Measurements from ENCODE around the gene GALNT16. TPM values are rescaled to one million over a fixed set of nuclear protein-coding genes. Genes with fewer than 3 reads are reported as not detected.

GALNT16 gene
- total and polyA plus RNA-seq, 3 donors from 2014 or later, result 5.6 to 11.1 (median 6.3) TPM

DNA sequence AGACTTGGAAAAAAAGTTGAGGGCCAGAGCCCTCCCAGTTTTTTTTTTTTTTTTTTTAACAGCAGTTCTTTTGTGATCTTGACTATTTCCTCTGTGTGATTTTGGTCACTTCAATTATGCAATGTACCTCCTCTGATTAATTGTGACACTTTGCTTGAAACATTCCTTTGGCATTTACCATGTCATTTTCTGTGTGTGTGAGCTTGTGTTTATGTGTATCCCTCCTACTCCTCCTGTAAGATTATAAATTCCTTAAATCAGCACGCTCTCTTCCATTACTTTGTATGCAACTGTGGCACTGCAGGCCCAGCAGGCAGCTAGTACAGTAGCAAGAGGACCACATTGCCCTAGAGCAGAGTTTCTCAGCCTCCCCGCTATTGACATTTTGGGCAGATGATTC, 33.2 kb upstream of the GALNT16 start:
- TF ChIP-seq POLR2A (IDR thresholded peaks at IDR 0.05), result no peak
- TF ChIP-seq, protein P1, sequence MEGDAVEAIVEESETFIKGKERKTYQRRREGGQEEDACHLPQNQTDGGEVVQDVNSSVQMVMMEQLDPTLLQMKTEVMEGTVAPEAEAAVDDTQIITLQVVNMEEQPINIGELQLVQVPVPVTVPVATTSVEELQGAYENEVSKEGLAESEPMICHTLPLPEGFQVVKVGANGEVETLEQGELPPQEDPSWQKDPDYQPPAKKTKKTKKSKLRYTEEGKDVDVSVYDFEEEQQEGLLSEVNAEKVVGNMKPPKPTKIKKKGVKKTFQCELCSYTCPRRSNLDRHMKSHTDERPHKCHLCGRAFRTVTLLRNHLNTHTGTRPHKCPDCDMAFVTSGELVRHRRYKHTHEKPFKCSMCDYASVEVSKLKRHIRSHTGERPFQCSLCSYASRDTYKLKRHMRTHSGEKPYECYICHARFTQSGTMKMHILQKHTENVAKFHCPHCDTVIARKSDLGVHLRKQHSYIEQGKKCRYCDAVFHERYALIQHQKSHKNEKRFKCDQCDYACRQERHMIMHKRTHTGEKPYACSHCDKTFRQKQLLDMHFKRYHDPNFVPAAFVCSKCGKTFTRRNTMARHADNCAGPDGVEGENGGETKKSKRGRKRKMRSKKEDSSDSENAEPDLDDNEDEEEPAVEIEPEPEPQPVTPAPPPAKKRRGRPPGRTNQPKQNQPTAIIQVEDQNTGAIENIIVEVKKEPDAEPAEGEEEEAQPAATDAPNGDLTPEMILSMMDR (IDR thresholded peaks at IDR 0.05), result no peak
- Histone ChIP-seq H3K9me3 (no peaks in the 10 kb centered on the region), H3K27ac (no peak overlapping the region), H3K4me1 (no peaks in the 10 kb centered on the region), H3K4me3 (no peak overlapping the region), H3K36me3 (ENCODE audit: low read depth, missing control alignments) (no peaks in the 10 kb centered on the region), H3K27me3 (no peaks in the 10 kb centered on the region)
- WGBS, 2 donors, result 77 to 92% methylated on average over 2 of the region's 2 CpGs
- DNase-seq, result no peak
- intact Hi-C loops (cut with DNase I; ENCODE audit: low total_unique reads), result no loop called here

DNA sequence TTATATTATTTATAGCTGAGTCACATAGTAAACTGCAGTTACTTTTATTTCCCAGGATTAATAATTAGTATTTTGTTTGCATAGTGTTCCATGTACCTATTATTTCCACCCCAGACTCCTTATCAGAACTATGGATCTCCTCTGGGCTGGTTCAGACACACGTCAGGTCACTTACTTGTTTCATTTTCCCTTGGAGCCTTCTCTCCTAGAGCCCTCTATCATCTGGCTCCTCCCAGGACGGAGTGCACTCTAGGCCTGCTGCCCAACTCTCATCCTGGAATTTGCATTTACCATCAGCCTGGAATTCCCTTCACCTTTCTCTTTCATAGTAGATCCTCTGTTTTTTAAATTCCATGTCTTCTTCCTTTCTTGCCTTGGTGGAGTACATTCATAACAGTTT, 28.5 kb upstream of the GALNT16 start:
- intact Hi-C loops (cut with DNase I; ENCODE audit: low total_unique reads), result no loop called here
- Histone ChIP-seq H3K27ac (no peak overlapping the region), H3K27me3 (no peaks in the 10 kb centered on the region), H3K4me1 (no peaks in the 10 kb centered on the region), H3K9me3 (no peaks in the 10 kb centered on the region), H3K36me3 (ENCODE audit: low read depth, missing control alignments) (no peaks in the 10 kb centered on the region), H3K4me3 (no peak overlapping the region)
- no peak for TF ChIP-seq POLR2A (IDR thresholded peaks at IDR 0.05)
- TF ChIP-seq, protein P1 (IDR thresholded peaks at IDR 0.05), result no peak
- 54 to 56% methylated on average over 2 of the region's 2 CpGs for WGBS, 2 donors
- no peak for DNase-seq

DNA sequence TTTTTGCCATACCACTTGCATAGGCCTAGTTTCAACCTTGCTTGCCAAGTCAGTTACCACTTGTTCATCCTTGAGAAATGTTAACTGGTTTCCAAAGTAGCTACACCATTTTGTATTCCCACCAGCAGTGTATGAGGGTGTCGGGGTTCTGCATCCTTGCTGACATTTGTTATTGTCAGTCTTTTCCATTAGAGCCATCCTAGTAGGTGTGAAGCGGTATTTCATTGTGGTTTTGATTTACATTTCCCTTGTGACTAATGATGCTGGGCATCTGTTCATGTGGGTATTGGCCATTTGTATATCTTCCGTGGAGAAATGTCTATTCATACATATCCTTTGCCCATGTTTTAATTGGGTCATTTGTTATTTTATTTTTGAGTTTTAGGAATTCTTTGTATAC, 27.6 kb upstream of the GALNT16 start:
- 77 to 95% methylated on average over 3 of the region's 3 CpGs for WGBS, 2 donors
- Histone ChIP-seq H3K4me1 (no peaks in the 10 kb centered on the region), H3K36me3 (ENCODE audit: low read depth, missing control alignments) (no peaks in the 10 kb centered on the region), H3K27me3 (no peaks in the 10 kb centered on the region), H3K27ac (no peak overlapping the region), H3K9me3 (no peaks in the 10 kb centered on the region), H3K4me3 (no peak overlapping the region)
- TF ChIP-seq POLR2A (IDR thresholded peaks at IDR 0.05), result no peak
- TF ChIP-seq, protein P1 (IDR thresholded peaks at IDR 0.05), result no peak
- DNase-seq, result no peak
- intact Hi-C loops (cut with DNase I; ENCODE audit: low total_unique reads), result no loop called here

DNA sequence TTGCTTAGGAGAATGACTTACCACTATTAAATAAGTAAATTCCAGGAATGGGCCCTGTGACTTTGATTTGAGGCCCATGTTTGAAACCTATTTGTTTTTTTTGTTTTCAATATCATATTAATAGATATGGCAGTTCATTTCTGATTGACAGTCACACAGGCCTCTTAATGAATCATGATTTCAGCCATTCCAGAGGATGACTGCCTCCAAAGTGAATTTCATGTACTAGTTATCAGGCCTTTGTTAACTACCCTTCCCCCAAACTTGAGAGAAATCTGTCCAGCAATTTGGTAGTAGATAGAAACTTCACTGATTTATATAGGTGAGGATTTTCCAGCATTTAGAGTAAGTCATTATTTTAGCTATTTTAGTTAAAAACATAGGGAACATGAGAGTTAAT, 25.9 kb upstream of the GALNT16 start:
- H3K4me3 ChIP-seq, result no peak overlapping the region
- no peak for DNase-seq
- H3K36me3 ChIP-seq (ENCODE audit: low read depth, missing control alignments), result no peaks in the 10 kb centered on the region
- H3K4me1 ChIP-seq, result no peaks in the 10 kb centered on the region
- H3K27ac ChIP-seq, result no peak overlapping the region
- intact Hi-C loops (cut with DNase I; ENCODE audit: low total_unique reads), result no loop called here
- no peaks in the 10 kb centered on the region for H3K9me3 ChIP-seq
- TF ChIP-seq, protein P1 (IDR thresholded peaks at IDR 0.05), result no peak
- no peak for TF ChIP-seq POLR2A (IDR thresholded peaks at IDR 0.05)
- H3K27me3 ChIP-seq, result no peaks in the 10 kb centered on the region

DNA sequence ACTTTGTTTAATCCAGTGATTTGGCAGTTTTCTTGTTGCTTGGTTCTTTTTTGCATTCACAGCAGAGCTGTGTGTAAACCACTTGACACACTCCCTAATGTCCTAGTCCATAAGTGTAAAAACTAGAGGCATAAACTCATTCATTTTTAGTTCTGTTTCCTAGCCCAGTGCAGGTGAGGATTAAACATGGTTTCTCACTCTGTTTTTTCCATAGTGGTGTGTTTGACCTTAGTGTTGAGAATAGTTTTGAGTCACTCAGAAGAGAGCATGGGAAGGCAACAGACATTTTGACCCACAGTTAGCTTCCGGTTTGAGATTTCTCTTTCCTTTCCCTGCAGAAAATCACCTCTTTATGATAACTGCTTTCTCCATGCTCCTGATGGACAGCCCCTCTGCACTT, 24.2 kb upstream of the GALNT16 start:
- intact Hi-C loops (cut with DNase I; ENCODE audit: low total_unique reads), result no loop called here
- TF ChIP-seq, protein P1 (IDR thresholded peaks at IDR 0.05), result no peak
- TF ChIP-seq POLR2A (IDR thresholded peaks at IDR 0.05), result no peak
- Histone ChIP-seq H3K9me3 (no peaks in the 10 kb centered on the region), H3K4me3 (no peak overlapping the region), H3K4me1 (no peaks in the 10 kb centered on the region), H3K27me3 (no peaks in the 10 kb centered on the region), H3K27ac (no peak overlapping the region), H3K36me3 (ENCODE audit: low read depth, missing control alignments) (no peaks in the 10 kb centered on the region)
- 100% methylated on average over 1 of the region's 1 CpG for WGBS, 2 donors
- DNase-seq, result no peak
